Heart left ventricle (tissue), 16 donors: Measurements from ENCODE around the gene DNAH14. TPM values are rescaled to one million over a fixed set of nuclear protein-coding genes. Genes with fewer than 3 reads are reported as not detected.

Source experiments
- ATAC-seq, 4 donors: fragments of 200-7000 bp; cut with Tn5 transposase; one replicate each; pipeline ENCODE4 v1.9.1; 2020 to 2022; ENCODE audit warnings: moderate library complexity in 4 of 4, mild to moderate bottlenecking in 3 of 4, moderate number of reproducible peaks in 1 of 4
- DNase-seq, 5 donors: peaks; one replicate each; pipeline ENCODE4 v3.0.0-alpha.2; 2020
- H3K27ac ChIP-seq, 12 donors: fragments of 200-600 bp; sonication (generic) in 4 of 12; one replicate each; pipeline versions ENCODE4 v1.5.0 to v1.8.0; 2016 to 2022; ENCODE audit warnings: mild to moderate bottlenecking in 2 of 12
- H3K27me3 ChIP-seq, 9 donors: fragments of 200-600 bp; sonication (generic) in 2 of 9; one replicate each; pipeline versions ENCODE4 v1.5.1 to v1.8.0; 2016 to 2022; ENCODE audit warnings: mild to moderate bottlenecking in 3 of 9
- H3K36me3 ChIP-seq, 9 donors: fragments of 200-600 bp; sonication (generic) in 2 of 9; one replicate each; pipeline versions ENCODE4 v1.5.0 to v1.8.0; 2018 to 2022; ENCODE audit warnings: mild to moderate bottlenecking in 2 of 9
- H3K4me1 ChIP-seq, 12 donors: fragments of 200-600 bp; sonication (generic) in 4 of 12; one replicate each; pipeline versions ENCODE4 v1.5.0 to v1.8.0; 2016 to 2022; ENCODE audit warnings: mild to moderate bottlenecking in 3 of 12
- H3K4me3 ChIP-seq, 12 donors: fragments of 200-600 bp; sonication (generic) in 4 of 12; one replicate each; pipeline versions ENCODE4 v1.5.0 to v1.8.0; 2017 to 2022; ENCODE audit warnings: mild to moderate bottlenecking in 9 of 12, moderate library complexity in 4 of 12
- H3K9me3 ChIP-seq, 12 donors: fragments of 200-600 bp; sonication (generic) in 4 of 12; one replicate each; pipeline versions ENCODE4 v1.5.0 to v1.8.0; 2016 to 2022; ENCODE audit warnings: mild to moderate bottlenecking in 1 of 12
- POLR2A ChIP-seq, 2 donors: fragments of 450-650 bp; IDR thresholded peaks; one replicate each; pipeline ENCODE4 v1.6.1; 2017; ENCODE audit warnings: antibody characterized with exemption in 2 of 2, mild to moderate bottlenecking in 2 of 2, moderate library complexity in 2 of 2
- WGBS, 4 donors: extraction: QIAGEN DNeasy Blood & Tissue Kit in 2 of 4; methylation state at CpG; one replicate each; pipeline versions ENCODE4 v1.1.5 to v1.1.7; 2013 to 2018; 5-methylcytosine and 5-hydroxymethylcytosine counted together
- intact Hi-C, 10 donors: fragments of 100-400 bp; cut with DNase I; formaldehyde crosslinking; loops; one replicate each; pipeline versions ENCODE4 v1.11.1 to v1.14.2; 2022
- polyA plus RNA-seq, 2 donors: library from polyadenylated mRNA; stranded (reverse); fragments of 200-250 nt; gene quantifications; one replicate each; pipeline ENCODE4 v1.2.3, GENCODE V29; 2013
- total RNA-seq, 9 donors: library from RNA; depleted of rRNA in 2 of 9; stranded (reverse); fragments of >200 nt in 2 of 9; fragmentation: NEBNext Ultra II Directional in 3 of 9; extraction: Animal tissue kit (Norgen Biotek cat#: 25700) in 3 of 9; gene quantifications; one replicate each; pipeline versions ENCODE4 v1.1.0 to v1.2.4, GENCODE V29; 2016 to 2023
- TF ChIP-seq, protein P1 (sequence below), 12 donors: fragments of 200-600 bp; sonication (generic) in 4 of 12; IDR thresholded peaks; one replicate each; pipeline versions ENCODE4 v1.5.0 to v1.8.0; 2018 to 2022; ENCODE audit warnings: antibody characterized with exemption in 12 of 12, mild to moderate bottlenecking in 5 of 12
- donor health status: ischemic (EF 13 %, LVEDD 7.1; RV severe dilation, severe dysfunction).
- donor health status: healthy with polysubstance abuse.
- donor health status: DM: no; HTN: yes; CAD: no.
- donor health status: DM: no; HTN: no; CAD: no.
- donor health status: ischemic (EF 25% LVEDD 6.9; RV normal size, moderate dysfunction).
- donor health status: ischemic (EF 25% LVEDD 5.7; RV mildly dilated, moderate dysfunction).
- donor health status: healthy.
- donor health status: DM: yes; HTN: yes; CAD: no.
- donor health status: ischemic (EF 35%, LVEDD 5.7; RV mildly dilated, moderate dysfunction).
- donor health status: nonischemic (EF 11% LVEDD 7.7; RV severe dilation, severe dysfunction).
- donor health status: DM: yes; HTN: yes; CAD: no.
- donor health status: PGD.
- donor health status: ischemic (EF 29% LVEDD 5.4; RV normal size, mild dysfunction).
- donor health status: nonischemic (EF 23%, LVEDD 6.1; RV moderate dilation, normal function).

Gene DNAH14
- total and polyA plus RNA-seq, 11 donors = 0.24 to 6.8 (median 2.8) TPM

DNA sequence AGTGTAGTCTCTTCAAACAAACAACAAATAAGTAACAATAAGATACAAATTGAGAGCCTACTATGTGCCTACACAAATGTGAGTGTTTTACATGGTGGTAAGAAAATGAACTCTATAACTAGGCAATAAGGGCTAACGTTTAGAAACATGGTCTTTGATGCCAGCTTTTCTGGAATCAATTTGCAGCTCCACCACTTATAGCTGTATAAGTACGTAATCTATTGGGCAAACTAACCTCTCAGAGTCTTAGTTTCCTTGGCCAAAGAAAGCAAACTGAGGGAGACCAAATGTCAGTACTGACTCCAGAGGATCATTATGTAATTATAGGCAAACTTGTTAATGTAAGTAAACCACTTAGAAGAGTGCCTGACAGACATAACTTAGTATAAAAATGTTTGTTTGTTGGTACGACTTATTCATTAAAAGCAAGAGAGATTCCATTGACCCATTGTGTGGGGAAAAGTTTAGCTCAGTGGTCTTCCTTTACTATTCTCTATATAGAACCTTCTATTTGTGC is 438.6 kb downstream of the DNAH14 start:
- H3K27ac ChIP-seq = no peak overlapping the region
- no peak for TF ChIP-seq POLR2A (IDR thresholded peaks at IDR 0.05)
- TF ChIP-seq, protein P1, sequence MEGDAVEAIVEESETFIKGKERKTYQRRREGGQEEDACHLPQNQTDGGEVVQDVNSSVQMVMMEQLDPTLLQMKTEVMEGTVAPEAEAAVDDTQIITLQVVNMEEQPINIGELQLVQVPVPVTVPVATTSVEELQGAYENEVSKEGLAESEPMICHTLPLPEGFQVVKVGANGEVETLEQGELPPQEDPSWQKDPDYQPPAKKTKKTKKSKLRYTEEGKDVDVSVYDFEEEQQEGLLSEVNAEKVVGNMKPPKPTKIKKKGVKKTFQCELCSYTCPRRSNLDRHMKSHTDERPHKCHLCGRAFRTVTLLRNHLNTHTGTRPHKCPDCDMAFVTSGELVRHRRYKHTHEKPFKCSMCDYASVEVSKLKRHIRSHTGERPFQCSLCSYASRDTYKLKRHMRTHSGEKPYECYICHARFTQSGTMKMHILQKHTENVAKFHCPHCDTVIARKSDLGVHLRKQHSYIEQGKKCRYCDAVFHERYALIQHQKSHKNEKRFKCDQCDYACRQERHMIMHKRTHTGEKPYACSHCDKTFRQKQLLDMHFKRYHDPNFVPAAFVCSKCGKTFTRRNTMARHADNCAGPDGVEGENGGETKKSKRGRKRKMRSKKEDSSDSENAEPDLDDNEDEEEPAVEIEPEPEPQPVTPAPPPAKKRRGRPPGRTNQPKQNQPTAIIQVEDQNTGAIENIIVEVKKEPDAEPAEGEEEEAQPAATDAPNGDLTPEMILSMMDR (IDR thresholded peaks at IDR 0.05) = no peak
- no peaks in the 10 kb centered on the region for H3K9me3 ChIP-seq
- H3K4me1 ChIP-seq = no peaks in the 10 kb centered on the region
- no peaks in the 10 kb centered on the region for H3K36me3 ChIP-seq
- peaks cover 0 to 38% (median 0%) of the 10 kb centered on the region in 9 donors for H3K27me3 ChIP-seq
- H3K4me3 ChIP-seq = no peak overlapping the region
- ATAC-seq (no peak), DNase-seq (no peak)
- WGBS, 4 donors = 73 to 85% (median 80%) methylated on average over 3 of the region's 3 CpGs
- intact Hi-C loops = no loop called here

DNA sequence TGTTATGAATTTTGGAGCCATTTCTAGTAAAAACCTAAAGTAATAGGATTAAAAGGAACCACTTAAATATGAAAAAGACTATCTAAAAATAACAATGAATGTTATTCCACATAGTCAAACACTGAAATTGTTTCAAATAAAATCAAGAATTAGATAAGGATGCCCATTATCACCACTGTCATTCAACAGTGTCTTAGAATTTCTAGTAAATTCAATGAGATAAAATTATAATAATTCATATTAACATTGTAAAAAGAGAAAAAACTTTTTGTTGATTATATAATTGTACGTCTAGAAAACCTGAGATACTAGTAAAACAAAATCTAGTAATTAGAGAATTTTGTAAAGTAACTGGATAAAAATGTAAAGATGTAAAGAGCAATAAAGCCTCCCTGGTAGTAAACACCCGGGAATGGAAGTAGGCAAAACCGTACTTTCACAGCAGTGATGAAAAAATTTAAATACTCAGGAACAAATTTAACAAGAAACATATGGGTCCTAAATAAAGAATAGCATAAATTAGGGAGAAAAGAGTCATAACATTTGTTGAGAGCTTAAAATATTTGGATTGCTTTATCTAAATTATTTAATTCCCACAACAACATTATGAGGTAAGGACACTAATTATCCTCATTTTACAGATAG is 442.0 kb downstream of the DNAH14 start:
- Histone ChIP-seq H3K9me3 (no peaks in the 10 kb centered on the region), H3K36me3 (no peaks in the 10 kb centered on the region), H3K27ac (no peak overlapping the region), H3K27me3 (peaks cover 0 to 25% (median 0%) of the 10 kb centered on the region in 9 donors), H3K4me1 (no peaks in the 10 kb centered on the region), H3K4me3 (no peak overlapping the region)
- ATAC-seq (no peak), DNase-seq (no peak)
- intact Hi-C loops = no loop called here
- WGBS, 4 donors = 74 to 84% (median 80%) methylated on average over 3 of the region's 3 CpGs
- TF ChIP-seq, protein P1 (IDR thresholded peaks at IDR 0.05) = no peak
- TF ChIP-seq POLR2A (IDR thresholded peaks at IDR 0.05) = no peak

DNA sequence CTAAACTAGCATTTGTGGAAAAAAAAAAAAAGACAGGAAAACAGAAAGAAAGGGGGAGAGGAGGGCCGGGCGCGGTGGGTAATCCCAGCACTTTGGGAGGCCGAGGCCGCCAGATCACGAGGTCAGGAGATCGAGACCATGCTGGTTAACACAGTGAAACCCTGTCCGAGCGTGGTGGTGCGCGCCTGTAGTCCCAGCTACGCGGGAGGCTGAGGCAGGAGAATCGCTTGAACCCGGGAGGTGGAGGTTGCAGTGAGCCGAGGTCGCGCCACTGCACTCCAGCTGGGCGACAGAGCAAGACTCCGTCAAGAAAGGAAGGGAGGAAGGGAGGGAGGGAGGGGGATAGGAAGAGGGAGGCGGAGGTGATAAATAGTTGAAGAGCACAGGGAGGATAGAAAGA is 443.7 kb downstream of the DNAH14 start:
- Histone ChIP-seq H3K4me3 (no peak overlapping the region), H3K4me1 (no peaks in the 10 kb centered on the region), H3K27me3 (peaks cover 0 to 17% (median 0%) of the 10 kb centered on the region in 9 donors), H3K36me3 (no peaks in the 10 kb centered on the region), H3K9me3 (no peaks in the 10 kb centered on the region), H3K27ac (no peak overlapping the region)
- 85 to 90% (median 87%) methylated on average over 21 of the region's 21 CpGs for WGBS, 4 donors
- DNase-seq = no peak
- no peak for ATAC-seq
- TF ChIP-seq, protein P1 (IDR thresholded peaks at IDR 0.05) = no peak
- TF ChIP-seq POLR2A (IDR thresholded peaks at IDR 0.05) = no peak
- intact Hi-C loops = no loop called here

DNA sequence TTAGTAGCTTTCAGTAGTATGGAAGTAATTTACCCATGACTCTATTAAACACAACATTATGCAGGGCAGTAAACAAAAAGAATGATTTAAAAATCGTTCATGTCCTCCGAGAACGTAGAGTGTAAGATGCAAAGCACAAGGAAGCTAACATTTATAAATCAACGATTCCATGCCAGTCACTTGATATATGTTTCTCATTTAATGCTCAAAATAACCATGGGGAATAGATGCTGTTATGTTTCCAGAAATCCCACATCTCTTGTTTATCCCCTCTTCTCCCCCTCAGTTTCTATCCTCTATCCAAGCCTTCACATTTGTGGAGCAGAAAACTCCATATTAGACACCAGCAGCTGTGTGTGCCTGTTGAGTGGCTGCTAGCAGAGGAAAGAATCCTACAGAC is 445.5 kb downstream of the DNAH14 start:
- peaks cover 0 to 9% (median 0%) of the 10 kb centered on the region in 9 donors for H3K27me3 ChIP-seq
- no peaks in the 10 kb centered on the region for H3K9me3 ChIP-seq
- H3K4me1 ChIP-seq = no peaks in the 10 kb centered on the region
- H3K4me3 ChIP-seq = no peak overlapping the region
- TF ChIP-seq, protein P1 (IDR thresholded peaks at IDR 0.05) = no peak
- no peak overlapping the region for H3K27ac ChIP-seq
- intact Hi-C loops = no loop called here
- H3K36me3 ChIP-seq = no peaks in the 10 kb centered on the region
- WGBS, 4 donors = 83 to 94% (median 92%) methylated on average over 4 of the region's 4 CpGs
- ATAC-seq (no peak), DNase-seq (no peak)
